HepG2 (cell line): ENCODE measurements around the gene CEP68. TPM values are rescaled to one million over a fixed set of nuclear protein-coding genes. Genes with fewer than 3 reads are reported as not detected.

Experiments used
- FOXP4 ChIP-seq: sonication (generic); formaldehyde crosslinking; IDR thresholded peaks from 2 replicates; pipeline ENCODE4 v1.4.0; 2020; ENCODE audit warnings: missing genetic modification reagents
- GZF1 ChIP-seq: sonication (generic); formaldehyde crosslinking; IDR thresholded peaks from 2 replicates; pipeline ENCODE4 v1.5.1; 2020; ENCODE audit warnings: mild to moderate bottlenecking, missing genetic modification reagents
- HHEX ChIP-seq: IDR thresholded peaks from 2 replicates; pipeline ENCODE4 v1.6.1; 2016; ENCODE audit warnings: control low read depth
- HIVEP1 ChIP-seq: sonication (generic); formaldehyde crosslinking; IDR thresholded peaks from 2 replicates; pipeline ENCODE4 v1.4.0; 2020; ENCODE audit warnings: mild to moderate bottlenecking, missing genetic modification reagents
- NR2F2 ChIP-seq: IDR thresholded peaks from 2 replicates; pipeline ENCODE4 v1.6.1; 2012; ENCODE audit warnings: low read depth, inconsistent platforms, borderline replicate concordance
- SMAD3 ChIP-seq: sonication (generic); formaldehyde crosslinking; IDR thresholded peaks from 2 replicates; pipeline ENCODE4 v1.4.0; 2020; ENCODE audit warnings: missing genetic modification reagents
- SRF ChIP-seq: IDR thresholded peaks from 2 replicates; pipeline ENCODE4 v1.6.1; 2011; ENCODE audit warnings: mild to moderate bottlenecking, low read depth, low read length, moderate library complexity
- TBL1XR1 ChIP-seq: fragments of 150-350 bp; IDR thresholded peaks from 2 replicates; pipeline ENCODE4 v1.6.1; 2014; ENCODE audit warnings: borderline replicate concordance, low read length; ENCODE audit not compliant: partially characterized antibody
- ZFX ChIP-seq: sonication (generic); formaldehyde crosslinking; IDR thresholded peaks from 2 replicates; pipeline ENCODE4 v1.4.0; 2020; ENCODE audit warnings: mild to moderate bottlenecking, low read depth, missing genetic modification reagents, moderate library complexity
- ZKSCAN8 ChIP-seq: IDR thresholded peaks from 2 replicates; pipeline ENCODE4 v1.6.1; 2016; ENCODE audit warnings: borderline replicate concordance, missing genetic modification reagents, missing compliant biosample characterization
- ZNF331 ChIP-seq: sonication (generic); formaldehyde crosslinking; IDR thresholded peaks from 2 replicates; pipeline ENCODE4 v1.4.0; 2020; ENCODE audit warnings: missing genetic modification reagents
- ZNF605 ChIP-seq: sonication (generic); formaldehyde crosslinking; IDR thresholded peaks from 2 replicates; pipeline ENCODE4 v1.8.0; 2022; ENCODE audit warnings: mild to moderate bottlenecking, missing genetic modification reagents
- ZNF747 ChIP-seq: sonication (generic); formaldehyde crosslinking; IDR thresholded peaks from 2 replicates; pipeline ENCODE4 v1.8.1; 2023; ENCODE audit warnings: missing genetic modification reagents, mild to moderate bottlenecking, borderline replicate concordance
- ZNF776 ChIP-seq: sonication (generic); formaldehyde crosslinking; IDR thresholded peaks from 2 replicates; pipeline ENCODE4 v1.4.0; 2020; ENCODE audit warnings: mild to moderate bottlenecking, missing genetic modification reagents
- polyA plus RNA-seq, 8 experiments: library from polyadenylated mRNA; depleted of rRNA in 3 of 8; stranded (reverse) in 7 of 8; unstranded in 1 of 8; fragments of >200 nt; fragmentation: Illumina TruSeq in 4 of 8; extraction: Trizol in 4 of 8; gene quantifications; 2 replicates each; pipeline versions ENCODE4 v1.2.1 to v1.2.3, GENCODE V29; 2011 to 2016; ENCODE audit warnings: low read depth in 4 of 8, missing spikeins in 1 of 8, mixed read lengths in 1 of 8; ENCODE audit not compliant: insufficient read depth in 1 of 8
- total RNA-seq, 5 experiments: library from RNA; depleted of rRNA; stranded (reverse); fragments of >200 nt; fragmentation: Illumina TruSeq; extraction: Trizol; gene quantifications; 2 replicates each; pipeline ENCODE4 v1.2.3, GENCODE V29; 2016; ENCODE audit warnings: low read depth in 1 of 5
- TF ChIP-seq, protein P1 (sequence below): sonication (generic); formaldehyde crosslinking; IDR thresholded peaks from 2 replicates; pipeline ENCODE4 v1.4.0; 2020; ENCODE audit warnings: mild to moderate bottlenecking, missing genetic modification reagents
- TF ChIP-seq, protein P2 (sequence below): sonication (generic); formaldehyde crosslinking; IDR thresholded peaks from 2 replicates; pipeline ENCODE4 v1.5.0; 2020; ENCODE audit warnings: missing genetic modification reagents
- TF ChIP-seq, protein P3 (sequence below), 2 experiments: fragments of 450-650 bp in 1 of 2; sonication (generic) in 1 of 2; formaldehyde crosslinking; IDR thresholded peaks; 2 replicates each; pipeline versions ENCODE4 v1.5.0 to v1.8.0; 2020 to 2022; ENCODE audit warnings: mild to moderate bottlenecking in 1 of 2, missing genetic modification reagents in 1 of 2

The CEP68 gene
- total and polyA plus RNA-seq, 2 of the 13 experiments (the other 11 are each of a cell fraction or from before 2014, with no cell fraction given) = 5.7 to 9.3 TPM

DNA sequence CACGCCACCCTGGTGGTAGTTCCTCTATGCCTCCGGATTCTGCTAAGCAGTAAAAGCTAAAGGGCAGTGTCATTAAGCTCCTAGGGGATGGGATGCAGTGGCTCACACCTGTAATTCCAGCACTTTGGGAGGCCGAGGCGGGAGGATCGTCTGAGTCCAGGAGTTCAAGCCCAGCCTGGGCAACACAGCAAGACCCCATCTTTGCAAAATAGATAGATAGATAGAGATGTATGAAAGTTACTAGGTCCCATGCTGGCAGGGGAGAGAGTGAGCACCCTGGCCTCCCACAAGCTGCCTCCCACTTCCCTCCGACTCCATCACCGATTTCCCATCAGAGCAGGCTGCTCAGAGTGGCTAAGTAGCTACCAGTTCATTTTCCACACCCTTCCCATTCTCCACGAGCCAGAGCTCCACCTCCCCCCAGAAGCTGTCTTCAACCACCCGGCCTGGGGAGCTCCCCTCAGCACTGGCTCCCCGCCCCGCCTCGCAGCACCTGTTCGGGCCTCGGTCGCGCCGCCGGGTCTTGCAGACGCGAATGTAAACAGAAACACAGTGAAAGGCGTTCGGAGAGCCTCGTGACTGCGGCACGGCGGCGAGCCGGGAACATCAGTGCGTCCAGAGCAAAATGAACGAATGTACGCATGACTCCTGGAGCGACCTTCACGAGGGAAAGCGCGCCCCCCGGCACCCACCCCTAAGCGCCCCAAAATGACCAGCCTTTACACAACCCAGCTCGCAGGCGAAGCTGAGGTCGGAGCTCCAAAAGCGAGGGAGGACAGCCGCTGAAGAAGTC, 598 bp upstream of the CEP68 start (continued):
- TF ChIP-seq, protein P1, sequence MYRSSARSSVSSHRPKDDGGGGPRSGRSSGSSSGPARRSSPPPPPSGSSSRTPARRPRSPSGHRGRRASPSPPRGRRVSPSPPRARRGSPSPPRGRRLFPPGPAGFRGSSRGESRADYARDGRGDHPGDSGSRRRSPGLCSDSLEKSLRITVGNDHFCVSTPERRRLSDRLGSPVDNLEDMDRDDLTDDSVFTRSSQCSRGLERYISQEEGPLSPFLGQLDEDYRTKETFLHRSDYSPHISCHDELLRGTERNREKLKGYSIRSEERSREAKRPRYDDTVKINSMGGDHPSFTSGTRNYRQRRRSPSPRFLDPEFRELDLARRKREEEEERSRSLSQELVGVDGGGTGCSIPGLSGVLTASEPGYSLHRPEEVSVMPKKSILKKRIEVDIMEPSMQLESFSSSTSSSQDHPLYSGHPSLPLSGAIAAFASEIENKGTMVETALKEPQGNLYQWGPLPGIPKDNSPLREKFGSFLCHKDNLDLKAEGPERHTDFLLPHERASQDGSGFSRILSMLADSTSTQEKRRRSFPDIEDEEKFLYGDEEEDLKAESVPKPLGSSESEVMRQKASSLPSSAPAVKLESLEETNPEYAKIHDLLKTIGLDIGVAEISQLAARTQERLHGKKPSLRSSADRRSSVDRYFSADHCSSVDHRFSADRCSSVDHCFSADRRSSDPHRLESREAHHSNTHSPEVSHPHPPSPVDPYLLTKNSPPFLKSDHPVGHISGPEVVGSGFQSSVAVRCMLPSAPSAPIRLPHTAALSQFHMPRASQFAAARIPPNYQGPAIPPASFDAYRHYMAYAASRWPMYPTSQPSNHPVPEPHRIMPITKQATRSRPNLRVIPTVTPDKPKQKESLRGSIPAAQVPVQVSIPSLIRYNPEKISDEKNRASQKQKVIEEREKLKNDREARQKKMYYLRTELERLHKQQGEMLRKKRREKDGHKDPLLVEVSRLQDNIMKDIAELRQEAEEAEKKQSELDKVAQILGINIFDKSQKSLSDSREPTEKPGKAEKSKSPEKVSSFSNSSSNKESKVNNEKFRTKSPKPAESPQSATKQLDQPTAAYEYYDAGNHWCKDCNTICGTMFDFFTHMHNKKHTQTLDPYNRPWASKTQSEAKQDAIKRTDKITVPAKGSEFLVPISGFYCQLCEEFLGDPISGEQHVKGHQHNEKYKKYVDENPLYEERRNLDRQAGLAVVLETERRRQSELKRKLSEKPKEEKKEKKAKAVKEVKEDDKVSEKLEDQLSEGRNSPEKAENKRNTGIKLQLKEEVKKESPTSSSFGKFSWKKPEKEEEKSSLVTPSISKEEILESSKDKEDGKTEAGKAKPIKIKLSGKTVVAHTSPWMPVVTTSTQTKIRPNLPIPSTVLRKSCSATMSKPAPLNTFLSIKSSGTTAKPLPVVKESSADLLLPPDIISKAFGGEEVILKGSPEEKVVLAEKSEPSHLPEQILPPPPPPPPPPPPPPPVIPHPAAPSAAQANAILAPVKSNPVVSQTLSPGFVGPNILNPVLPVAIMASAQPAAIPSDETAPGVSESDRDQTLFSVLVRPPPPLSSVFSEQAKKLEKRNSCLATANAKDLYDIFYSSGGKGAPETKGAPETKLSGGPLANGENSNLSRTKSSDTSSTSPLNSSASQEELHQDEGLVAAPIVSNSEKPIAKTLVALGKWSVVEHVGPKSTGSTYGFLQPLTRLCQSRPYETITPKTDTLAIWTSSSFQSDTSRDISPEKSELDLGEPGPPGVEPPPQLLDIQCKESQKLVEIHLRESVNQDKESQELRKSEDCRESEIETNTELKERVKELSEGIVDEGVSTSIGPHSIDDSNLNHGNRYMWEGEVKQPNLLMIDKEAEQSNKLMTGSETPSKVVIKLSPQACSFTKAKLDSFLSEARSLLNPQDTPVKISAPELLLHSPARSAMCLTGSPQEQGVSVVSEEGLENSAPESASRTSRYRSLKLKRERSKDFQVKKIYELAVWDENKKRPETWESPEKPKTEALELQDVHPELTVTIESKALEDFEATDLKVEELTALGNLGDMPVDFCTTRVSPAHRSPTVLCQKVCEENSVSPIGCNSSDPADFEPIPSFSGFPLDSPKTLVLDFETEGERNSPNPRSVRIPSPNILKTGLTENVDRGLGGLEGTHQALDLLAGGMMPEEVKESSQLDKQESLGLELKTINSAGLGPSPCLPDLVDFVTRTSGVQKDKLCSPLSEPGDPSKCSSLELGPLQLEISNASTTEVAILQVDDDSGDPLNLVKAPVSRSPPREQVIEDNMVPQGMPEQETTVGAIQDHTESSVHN (CRISPR knock-in tag) = peak; percentile 1; the same call in 1 of the 2 replicates
- TF ChIP-seq NR2F2 (0 out of 2 replicates have a peak, but pooled peaks have one; percentile 28), TBL1XR1 (no peak), ZNF776 (CRISPR knock-in tag) (no peak), HIVEP1 (CRISPR knock-in tag) (no peak), HHEX (CRISPR knock-in tag) (no peak), GZF1 (no peak), SRF (no peak), ZFX (CRISPR knock-in tag) (no peak), ZNF331 (no peak), ZNF747 (no peak; the same call in 1 of the 2 replicates), ZKSCAN8 (no peak), ZNF605 (CRISPR knock-in tag) (peak; percentile 97), SMAD3 (CRISPR knock-in tag) (peak; percentile 63), FOXP4 (CRISPR knock-in tag) (no peak)
- TF ChIP-seq, protein P2, sequence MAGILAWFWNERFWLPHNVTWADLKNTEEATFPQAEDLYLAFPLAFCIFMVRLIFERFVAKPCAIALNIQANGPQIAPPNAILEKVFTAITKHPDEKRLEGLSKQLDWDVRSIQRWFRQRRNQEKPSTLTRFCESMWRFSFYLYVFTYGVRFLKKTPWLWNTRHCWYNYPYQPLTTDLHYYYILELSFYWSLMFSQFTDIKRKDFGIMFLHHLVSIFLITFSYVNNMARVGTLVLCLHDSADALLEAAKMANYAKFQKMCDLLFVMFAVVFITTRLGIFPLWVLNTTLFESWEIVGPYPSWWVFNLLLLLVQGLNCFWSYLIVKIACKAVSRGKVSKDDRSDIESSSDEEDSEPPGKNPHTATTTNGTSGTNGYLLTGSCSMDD (CRISPR knock-in tag) = no peak
- TF ChIP-seq, protein P3, sequence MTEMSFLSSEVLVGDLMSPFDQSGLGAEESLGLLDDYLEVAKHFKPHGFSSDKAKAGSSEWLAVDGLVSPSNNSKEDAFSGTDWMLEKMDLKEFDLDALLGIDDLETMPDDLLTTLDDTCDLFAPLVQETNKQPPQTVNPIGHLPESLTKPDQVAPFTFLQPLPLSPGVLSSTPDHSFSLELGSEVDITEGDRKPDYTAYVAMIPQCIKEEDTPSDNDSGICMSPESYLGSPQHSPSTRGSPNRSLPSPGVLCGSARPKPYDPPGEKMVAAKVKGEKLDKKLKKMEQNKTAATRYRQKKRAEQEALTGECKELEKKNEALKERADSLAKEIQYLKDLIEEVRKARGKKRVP (CRISPR knock-in tag; IDR thresholded peaks at IDR 0.05) = peak in 1 of 2 experiments; percentile 75; a peak in 2 of 4 replicates
